Measurements from ENCODE around the gene CIT. TPM values are rescaled to one million over a fixed set of nuclear protein-coding genes. Genes with fewer than 3 reads are reported as not detected.
A peak's percentile ranks its signal among the peaks of the same experiment; 100 is the strongest.

CIT gene
- polyA plus RNA-seq, 3 donors, result 0.03 TPM; not detected in 2

DNA sequence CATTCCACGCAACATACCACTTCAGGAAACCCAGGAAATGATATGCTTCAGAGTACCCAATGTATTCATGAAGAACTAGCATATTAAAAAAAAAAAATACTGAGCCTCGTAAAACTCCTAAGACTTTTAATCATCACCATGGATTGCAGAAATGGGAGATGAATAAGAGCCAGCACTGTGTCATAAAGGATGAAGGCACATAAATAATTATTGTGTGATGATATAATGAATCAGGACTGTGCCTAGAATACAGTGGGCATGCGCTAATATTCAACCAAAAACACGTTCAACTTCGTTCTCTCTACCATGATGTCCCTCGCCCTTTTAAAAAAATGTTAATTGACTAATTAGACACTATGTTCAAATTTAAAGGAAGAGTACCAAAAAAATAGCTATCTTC lies 68.7 kb downstream of the CIT start:
- no peak overlapping the region for H3K4me3 Mint-ChIP-seq
- Histone ChIP-seq H3K27me3 (ENCODE audit: control insufficient read depth in 2 of 2, insufficient read depth in 2 of 2, low read length in 2 of 2) (no peaks in the 10 kb centered on the region), H3K4me2 (replicated peaks; ENCODE audit: extremely low read depth, low read length, poor library complexity, severe bottlenecking) (no peak overlapping the region), H3K79me2 (ENCODE audit: insufficient read depth, low read length) (no peaks in the 10 kb centered on the region), H3K36me3 (replicated peaks in 1 of 2; ENCODE audit: control insufficient read depth in 1 of 2, insufficient read depth in 2 of 2, low read length in 2 of 2) (peaks cover 15 to 54% of the 10 kb centered on the region in 2 donors), H2AFZ (ENCODE audit: insufficient read depth, low read depth, low read length, poor library complexity, severe bottlenecking) (no peak overlapping the region), H4K20me1 (ENCODE audit: insufficient read depth, low read length) (no peaks in the 10 kb centered on the region), H3K4me3 (replicated peaks in 1 of 3; ENCODE audit: low read depth in 2 of 3, low read length in 3 of 3) (no peak overlapping the region), H3K9me3 (replicated peaks in 1 of 2; ENCODE audit: control insufficient read depth in 1 of 2, insufficient read depth in 1 of 2, low read length in 2 of 2) (no peaks in the 10 kb centered on the region), H3K9ac (ENCODE audit: insufficient read depth, low read length, poor library complexity, severe bottlenecking) (no peak overlapping the region), H3K4me1 (ENCODE audit: control insufficient read depth in 1 of 2, insufficient read depth in 2 of 2, low read length in 2 of 2) (no peaks in the 10 kb centered on the region), H3K27ac (ENCODE audit: low read depth in 1 of 2, low read length in 2 of 2) (no peak overlapping the region)
- peaks cover 1 to 5% (median 3%) of the 10 kb centered on the region in 7 donors for H3K9me3 Mint-ChIP-seq
- peak overlapping the region in 1 of 7 donors; percentile 32 for H3K27ac Mint-ChIP-seq
- H3K4me1 Mint-ChIP-seq, result no peaks in the 10 kb centered on the region
- no CpG with 5 or more reads among the region's 6 CpGs for WGBS (ENCODE audit: insufficient coverage)
- intact Hi-C loops (cut with micrococcal nuclease), result no loop called here
- TF ChIP-seq, protein P1, sequence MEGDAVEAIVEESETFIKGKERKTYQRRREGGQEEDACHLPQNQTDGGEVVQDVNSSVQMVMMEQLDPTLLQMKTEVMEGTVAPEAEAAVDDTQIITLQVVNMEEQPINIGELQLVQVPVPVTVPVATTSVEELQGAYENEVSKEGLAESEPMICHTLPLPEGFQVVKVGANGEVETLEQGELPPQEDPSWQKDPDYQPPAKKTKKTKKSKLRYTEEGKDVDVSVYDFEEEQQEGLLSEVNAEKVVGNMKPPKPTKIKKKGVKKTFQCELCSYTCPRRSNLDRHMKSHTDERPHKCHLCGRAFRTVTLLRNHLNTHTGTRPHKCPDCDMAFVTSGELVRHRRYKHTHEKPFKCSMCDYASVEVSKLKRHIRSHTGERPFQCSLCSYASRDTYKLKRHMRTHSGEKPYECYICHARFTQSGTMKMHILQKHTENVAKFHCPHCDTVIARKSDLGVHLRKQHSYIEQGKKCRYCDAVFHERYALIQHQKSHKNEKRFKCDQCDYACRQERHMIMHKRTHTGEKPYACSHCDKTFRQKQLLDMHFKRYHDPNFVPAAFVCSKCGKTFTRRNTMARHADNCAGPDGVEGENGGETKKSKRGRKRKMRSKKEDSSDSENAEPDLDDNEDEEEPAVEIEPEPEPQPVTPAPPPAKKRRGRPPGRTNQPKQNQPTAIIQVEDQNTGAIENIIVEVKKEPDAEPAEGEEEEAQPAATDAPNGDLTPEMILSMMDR (IDR thresholded peaks at IDR 0.05), result no peak
- peaks cover 44 to 79% of the 10 kb centered on the region in 2 donors for H3K36me3 Mint-ChIP-seq
- H3K27me3 Mint-ChIP-seq (ENCODE audit: low read depth in 3 of 3), result no peaks in the 10 kb centered on the region
- DNase-seq, result no peak

DNA sequence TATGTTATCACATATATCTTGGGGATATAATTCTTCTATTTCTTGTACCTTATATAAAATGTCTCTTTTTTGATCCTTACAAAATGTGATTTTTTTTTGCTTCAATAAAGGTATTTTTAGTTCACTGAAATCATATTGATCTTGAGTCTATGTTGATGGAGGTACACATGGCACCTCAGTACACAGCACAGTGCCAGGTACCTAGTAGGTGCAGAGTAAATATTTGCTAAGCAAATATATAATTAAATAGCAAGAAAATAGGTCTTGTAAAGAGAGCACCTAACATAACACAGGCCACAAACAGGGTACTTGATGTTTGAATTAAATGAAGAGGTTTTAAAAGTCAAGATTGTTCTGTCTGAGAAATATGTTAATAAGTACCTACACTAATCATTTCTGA lies 69.7 kb downstream of the CIT start:
- Histone ChIP-seq H3K9me3 (replicated peaks in 1 of 2; ENCODE audit: control insufficient read depth in 1 of 2, insufficient read depth in 1 of 2, low read length in 2 of 2) (no peaks in the 10 kb centered on the region), H3K27me3 (ENCODE audit: control insufficient read depth in 2 of 2, insufficient read depth in 2 of 2, low read length in 2 of 2) (no peaks in the 10 kb centered on the region), H3K36me3 (replicated peaks in 1 of 2; ENCODE audit: control insufficient read depth in 1 of 2, insufficient read depth in 2 of 2, low read length in 2 of 2) (peaks cover 19 to 63% of the 10 kb centered on the region in 2 donors), H3K9ac (ENCODE audit: insufficient read depth, low read length, poor library complexity, severe bottlenecking) (no peak overlapping the region), H4K20me1 (ENCODE audit: insufficient read depth, low read length) (no peaks in the 10 kb centered on the region), H2AFZ (ENCODE audit: insufficient read depth, low read depth, low read length, poor library complexity, severe bottlenecking) (no peak overlapping the region), H3K4me3 (replicated peaks in 1 of 3; ENCODE audit: low read depth in 2 of 3, low read length in 3 of 3) (no peak overlapping the region), H3K27ac (ENCODE audit: low read depth in 1 of 2, low read length in 2 of 2) (no peak overlapping the region), H3K4me2 (replicated peaks; ENCODE audit: extremely low read depth, low read length, poor library complexity, severe bottlenecking) (no peak overlapping the region), H3K79me2 (ENCODE audit: insufficient read depth, low read length) (no peaks in the 10 kb centered on the region), H3K4me1 (ENCODE audit: control insufficient read depth in 1 of 2, insufficient read depth in 2 of 2, low read length in 2 of 2) (no peaks in the 10 kb centered on the region)
- peaks cover 1 to 5% (median 3%) of the 10 kb centered on the region in 7 donors for H3K9me3 Mint-ChIP-seq
- H3K27me3 Mint-ChIP-seq (ENCODE audit: low read depth in 3 of 3), result peaks cover 0 to 4% (median 0%) of the 10 kb centered on the region in 3 donors
- TF ChIP-seq, protein P1 (IDR thresholded peaks at IDR 0.05), result no peak
- H3K27ac Mint-ChIP-seq, result no peak overlapping the region
- intact Hi-C loops (cut with micrococcal nuclease), result no loop called here
- no peak overlapping the region for H3K4me3 Mint-ChIP-seq
- no peaks in the 10 kb centered on the region for H3K4me1 Mint-ChIP-seq
- H3K36me3 Mint-ChIP-seq, result peaks cover 46 to 80% of the 10 kb centered on the region in 2 donors
- DNase-seq, result no peak
